Heart left ventricle (tissue), 13 donors: Measurements from ENCODE around the gene SURF4.

Source experiments
- CTCF ChIP-seq, 12 donors: fragments of 200-600 bp; sonication (generic) in 4 of 12; IDR thresholded peaks; one replicate each; pipeline versions ENCODE4 v1.5.0 to v1.8.0; 2018 to 2022; ENCODE audit warnings: antibody characterized with exemption in 12 of 12, mild to moderate bottlenecking in 5 of 12
- POLR2A ChIP-seq, 2 donors: fragments of 450-650 bp; IDR thresholded peaks; one replicate each; pipeline ENCODE4 v1.6.1; 2017; ENCODE audit warnings: antibody characterized with exemption in 2 of 2, mild to moderate bottlenecking in 2 of 2, moderate library complexity in 2 of 2
- donor health status: ischemic (EF 13 %, LVEDD 7.1; RV severe dilation, severe dysfunction).
- donor health status: DM: no; HTN: yes; CAD: no.
- donor health status: DM: no; HTN: no; CAD: no.
- donor health status: ischemic (EF 25% LVEDD 6.9; RV normal size, moderate dysfunction).
- donor health status: ischemic (EF 25% LVEDD 5.7; RV mildly dilated, moderate dysfunction).
- donor health status: ischemic (EF 35%, LVEDD 5.7; RV mildly dilated, moderate dysfunction).
- donor health status: nonischemic (EF 11% LVEDD 7.7; RV severe dilation, severe dysfunction).
- donor health status: DM: yes; HTN: yes; CAD: no.
- donor health status: PGD.
- donor health status: ischemic (EF 29% LVEDD 5.4; RV normal size, mild dysfunction).
- donor health status: nonischemic (EF 23%, LVEDD 6.1; RV moderate dilation, normal function).

GRCh38 chr9:133415170-133415569 is 39.3 kb upstream of the SURF4 start:
- TF ChIP-seq POLR2A (IDR thresholded peaks at IDR 0.05) (no peak), CTCF (IDR thresholded peaks at IDR 0.05) (no peak)
